ENCODE measurements around the gene LRP6. TPM values are rescaled to one million over a fixed set of nuclear protein-coding genes. Genes with fewer than 3 reads are reported as not detected.

LRP6 gene
- total RNA-seq, 1 experiment from 2014 or later, result 45.5 TPM

DNA sequence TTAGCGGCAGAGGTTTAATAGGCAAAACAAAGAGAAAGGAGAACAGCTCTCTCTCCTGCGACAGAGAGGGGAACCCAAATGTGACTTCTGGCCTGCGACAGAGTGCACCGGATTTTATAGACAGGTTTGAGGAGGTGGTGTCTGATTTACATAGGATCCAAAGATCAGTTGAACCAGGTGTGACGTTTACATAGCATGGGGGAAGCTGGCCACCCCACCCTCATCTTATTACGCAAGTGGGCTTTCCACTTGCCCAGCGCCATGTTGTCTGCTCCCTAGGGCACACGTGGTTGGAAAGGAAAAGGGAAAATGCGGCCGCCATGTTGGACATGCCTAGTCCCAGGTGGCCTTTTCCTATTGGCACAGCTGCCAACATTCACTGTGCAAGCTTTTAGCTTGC lies 178.7 kb downstream of the LRP6 start:
- no TSS peak for BruUV-seq (replicated peaks)
- Histone ChIP-seq H4K20me1 (ENCODE audit: insufficient read depth) (no peaks in the 10 kb centered on the region), H2AFZ (no peak overlapping the region), H3K9me2 (ENCODE audit: insufficient read depth) (no peaks in the 10 kb centered on the region), H3K27me3 (ENCODE audit: insufficient read depth, low read depth) (no peaks in the 10 kb centered on the region), H3K9me3 (ENCODE audit: insufficient read depth, low read depth) (no peaks in the 10 kb centered on the region), H3K4me2 (no peak overlapping the region), H3F3A (ENCODE audit: insufficient read depth, low read depth) (no peaks in the 10 kb centered on the region), H3K27ac (no peak overlapping the region), H3K36me3 (ENCODE audit: low read depth) (no peaks in the 10 kb centered on the region), H3K4me3 (no peak overlapping the region), H3K4me1 (replicated peaks; ENCODE audit: insufficient read depth) (0 out of 2 replicates have a peak, but pooled peaks cover 6% of the 10 kb centered on the region), H3K79me2 (ENCODE audit: low read depth) (no peaks in the 10 kb centered on the region)
- intact Hi-C loops (cut with micrococcal nuclease; ENCODE audit: unreplicated experiment), result no loop called here
- CTCF ChIA-PET, result interaction anchor here (0.5 kb wide), 1 partner anchor 315 kb away, joined by 5 read pairs; no protein-coding TSS in a partner anchor
- TF ChIP-seq, protein P1, sequence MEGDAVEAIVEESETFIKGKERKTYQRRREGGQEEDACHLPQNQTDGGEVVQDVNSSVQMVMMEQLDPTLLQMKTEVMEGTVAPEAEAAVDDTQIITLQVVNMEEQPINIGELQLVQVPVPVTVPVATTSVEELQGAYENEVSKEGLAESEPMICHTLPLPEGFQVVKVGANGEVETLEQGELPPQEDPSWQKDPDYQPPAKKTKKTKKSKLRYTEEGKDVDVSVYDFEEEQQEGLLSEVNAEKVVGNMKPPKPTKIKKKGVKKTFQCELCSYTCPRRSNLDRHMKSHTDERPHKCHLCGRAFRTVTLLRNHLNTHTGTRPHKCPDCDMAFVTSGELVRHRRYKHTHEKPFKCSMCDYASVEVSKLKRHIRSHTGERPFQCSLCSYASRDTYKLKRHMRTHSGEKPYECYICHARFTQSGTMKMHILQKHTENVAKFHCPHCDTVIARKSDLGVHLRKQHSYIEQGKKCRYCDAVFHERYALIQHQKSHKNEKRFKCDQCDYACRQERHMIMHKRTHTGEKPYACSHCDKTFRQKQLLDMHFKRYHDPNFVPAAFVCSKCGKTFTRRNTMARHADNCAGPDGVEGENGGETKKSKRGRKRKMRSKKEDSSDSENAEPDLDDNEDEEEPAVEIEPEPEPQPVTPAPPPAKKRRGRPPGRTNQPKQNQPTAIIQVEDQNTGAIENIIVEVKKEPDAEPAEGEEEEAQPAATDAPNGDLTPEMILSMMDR (conservative IDR thresholded peaks at IDR 0.05), result no peak
- TF ChIP-seq EZH2 (IDR thresholded peaks at IDR 0.05; ENCODE audit: low read depth), result no peak
- POLR2A ChIA-PET (ENCODE audit: unreplicated experiment), result interaction anchor here (0.6 kb wide), 1 partner anchor 292 kb away, joined by 6 read pairs; no protein-coding TSS in a partner anchor
- DNase-seq, result no peak

DNA sequence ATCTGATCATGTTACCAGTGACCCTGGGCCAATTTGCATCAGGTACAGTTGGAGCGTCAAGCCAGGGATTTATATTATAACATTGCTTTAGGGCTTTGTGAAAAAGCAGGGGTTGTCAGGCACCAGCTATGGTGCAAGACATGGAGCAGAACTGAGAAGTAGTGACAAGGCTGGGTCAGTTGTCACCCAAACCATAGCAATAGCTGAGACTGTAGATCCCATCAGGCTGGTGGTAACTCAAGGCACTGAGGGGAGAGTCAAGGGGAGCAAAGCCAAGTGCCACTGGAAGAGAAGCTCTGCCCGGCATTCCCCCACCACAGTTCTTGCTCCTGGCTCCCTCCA lies 179.2 kb downstream of the LRP6 start:
- DNase-seq, result no peak
- no peaks in the 10 kb centered on the region for H3K79me2 ChIP-seq (ENCODE audit: low read depth)
- no peak overlapping the region for H2AFZ ChIP-seq
- intact Hi-C loops (cut with micrococcal nuclease; ENCODE audit: unreplicated experiment), result no loop called here
- H3F3A ChIP-seq (ENCODE audit: insufficient read depth, low read depth), result no peaks in the 10 kb centered on the region
- TF ChIP-seq EZH2 (IDR thresholded peaks at IDR 0.05; ENCODE audit: low read depth), result no peak
- TF ChIP-seq, protein P1 (conservative IDR thresholded peaks at IDR 0.05), result no peak
- H3K27ac ChIP-seq, result no peak overlapping the region
- POLR2A ChIA-PET (ENCODE audit: unreplicated experiment), result interaction anchor here (0.6 kb wide), 1 partner anchor 292 kb away, joined by 6 read pairs; no protein-coding TSS in a partner anchor
- H3K4me1 ChIP-seq (replicated peaks; ENCODE audit: insufficient read depth), result 0 out of 2 replicates have a peak, but pooled peaks cover 2% of the 10 kb centered on the region
- no peaks in the 10 kb centered on the region for H3K9me2 ChIP-seq (ENCODE audit: insufficient read depth)
- no peaks in the 10 kb centered on the region for H3K9me3 ChIP-seq (ENCODE audit: insufficient read depth, low read depth)
- CTCF ChIA-PET, result interaction anchor here (0.5 kb wide), 1 partner anchor 314 kb away, joined by 5 read pairs; no protein-coding TSS in a partner anchor
- no TSS peak for BruUV-seq (replicated peaks)
- no peaks in the 10 kb centered on the region for H3K27me3 ChIP-seq (ENCODE audit: insufficient read depth, low read depth)
- H4K20me1 ChIP-seq (ENCODE audit: insufficient read depth), result no peaks in the 10 kb centered on the region
- H3K4me3 ChIP-seq, result no peak overlapping the region
- no peak overlapping the region for H3K4me2 ChIP-seq
- H3K36me3 ChIP-seq (ENCODE audit: low read depth), result no peaks in the 10 kb centered on the region

DNA sequence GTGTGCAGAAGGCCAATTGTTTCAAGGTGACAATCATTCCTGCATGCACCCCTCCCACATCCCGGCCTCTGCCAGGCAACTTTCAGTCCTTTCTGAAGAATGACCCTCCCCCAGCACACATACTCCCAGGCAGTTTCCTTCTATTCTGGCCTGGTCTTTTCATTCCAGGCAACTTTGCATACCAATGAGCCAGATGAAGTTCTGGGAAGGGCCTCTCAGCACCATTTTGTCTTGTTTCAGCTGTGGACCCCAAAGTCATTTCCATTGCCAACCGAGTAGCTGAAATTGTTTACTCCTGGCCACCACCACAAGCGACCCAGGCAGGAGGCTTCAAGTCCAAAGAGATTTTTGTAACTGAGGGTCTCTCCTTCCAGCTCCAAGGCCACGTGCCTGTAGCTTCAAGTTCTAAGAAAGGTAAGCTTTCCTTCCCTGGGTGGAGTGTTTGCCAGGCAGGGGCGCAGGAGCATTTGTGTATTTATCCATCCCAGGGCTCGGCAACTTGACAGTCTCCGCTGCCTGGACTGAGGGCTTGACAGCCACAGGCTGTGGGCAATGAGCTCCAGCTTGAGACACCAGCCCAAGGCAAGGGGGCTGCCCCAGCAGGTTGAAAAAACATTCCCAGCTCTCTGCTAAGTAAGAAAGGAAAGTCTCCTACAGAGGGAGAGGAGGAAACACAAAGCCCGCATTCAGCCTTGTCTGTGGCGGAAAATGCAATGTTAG lies 179.7 kb downstream of the LRP6 start:
- intact Hi-C loops (cut with micrococcal nuclease; ENCODE audit: unreplicated experiment), result no loop called here
- no peaks in the 10 kb centered on the region for H3F3A ChIP-seq (ENCODE audit: insufficient read depth, low read depth)
- no peaks in the 10 kb centered on the region for H3K9me2 ChIP-seq (ENCODE audit: insufficient read depth)
- no peak overlapping the region for H3K27ac ChIP-seq
- H3K4me1 ChIP-seq (replicated peaks; ENCODE audit: insufficient read depth), result no peaks in the 10 kb centered on the region
- H3K9me3 ChIP-seq (ENCODE audit: insufficient read depth, low read depth), result no peaks in the 10 kb centered on the region
- no peak overlapping the region for H3K4me2 ChIP-seq
- BruUV-seq (replicated peaks), result no TSS peak
- H3K4me3 ChIP-seq, result no peak overlapping the region
- no peaks in the 10 kb centered on the region for H4K20me1 ChIP-seq (ENCODE audit: insufficient read depth)
- H2AFZ ChIP-seq, result no peak overlapping the region
- no peak for TF ChIP-seq EZH2 (IDR thresholded peaks at IDR 0.05; ENCODE audit: low read depth)
- TF ChIP-seq, protein P1 (conservative IDR thresholded peaks at IDR 0.05), result no peak
- ChIA-PET POLR2A (ENCODE audit: unreplicated experiment) (no interaction called here), CTCF (interaction anchor here (0.5 kb wide), 1 partner anchor 168 kb away, joined by 5 read pairs; no protein-coding TSS in a partner anchor)
- H3K27me3 ChIP-seq (ENCODE audit: insufficient read depth, low read depth), result no peaks in the 10 kb centered on the region
- no peaks in the 10 kb centered on the region for H3K36me3 ChIP-seq (ENCODE audit: low read depth)
- no peaks in the 10 kb centered on the region for H3K79me2 ChIP-seq (ENCODE audit: low read depth)
- DNase-seq, result no peak

Measured in PC-9 (cell line).